ENCODE measurements around the gene KCNIP4.

Gene KCNIP4

GRCh38 chr4:21879187-21879586 lies 69.4 kb downstream of the KCNIP4 start:
- no peaks in the 10 kb centered on the region for H3K27me3 ChIP-seq (ENCODE audit: insufficient read depth, poor library complexity, severe bottlenecking)
- no peak overlapping the region for H3K27ac ChIP-seq (replicated peaks)
- TF ChIP-seq, protein P1, sequence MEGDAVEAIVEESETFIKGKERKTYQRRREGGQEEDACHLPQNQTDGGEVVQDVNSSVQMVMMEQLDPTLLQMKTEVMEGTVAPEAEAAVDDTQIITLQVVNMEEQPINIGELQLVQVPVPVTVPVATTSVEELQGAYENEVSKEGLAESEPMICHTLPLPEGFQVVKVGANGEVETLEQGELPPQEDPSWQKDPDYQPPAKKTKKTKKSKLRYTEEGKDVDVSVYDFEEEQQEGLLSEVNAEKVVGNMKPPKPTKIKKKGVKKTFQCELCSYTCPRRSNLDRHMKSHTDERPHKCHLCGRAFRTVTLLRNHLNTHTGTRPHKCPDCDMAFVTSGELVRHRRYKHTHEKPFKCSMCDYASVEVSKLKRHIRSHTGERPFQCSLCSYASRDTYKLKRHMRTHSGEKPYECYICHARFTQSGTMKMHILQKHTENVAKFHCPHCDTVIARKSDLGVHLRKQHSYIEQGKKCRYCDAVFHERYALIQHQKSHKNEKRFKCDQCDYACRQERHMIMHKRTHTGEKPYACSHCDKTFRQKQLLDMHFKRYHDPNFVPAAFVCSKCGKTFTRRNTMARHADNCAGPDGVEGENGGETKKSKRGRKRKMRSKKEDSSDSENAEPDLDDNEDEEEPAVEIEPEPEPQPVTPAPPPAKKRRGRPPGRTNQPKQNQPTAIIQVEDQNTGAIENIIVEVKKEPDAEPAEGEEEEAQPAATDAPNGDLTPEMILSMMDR (IDR thresholded peaks at IDR 0.05; ENCODE audit: insufficient read depth, low read length): no peak
- no peak for TF ChIP-seq REST (IDR thresholded peaks at IDR 0.05; ENCODE audit: insufficient replicate concordance, low read depth)
- TF ChIP-seq POLR2AphosphoS5 (IDR thresholded peaks at IDR 0.05; ENCODE audit: low read depth): no peak
- TF ChIP-seq SPI1 (IDR thresholded peaks at IDR 0.05; ENCODE audit: borderline replicate concordance, low read depth): no peak
- no peak for TF ChIP-seq GABPA (IDR thresholded peaks at IDR 0.05; ENCODE audit: low read depth)
- DNase-seq (ENCODE audit: low read depth in 1 of 2, low spot score in 1 of 2): no peak
- H3K4me3 ChIP-seq (replicated peaks; ENCODE audit: insufficient read depth, low read length): no peak overlapping the region

DNA sequence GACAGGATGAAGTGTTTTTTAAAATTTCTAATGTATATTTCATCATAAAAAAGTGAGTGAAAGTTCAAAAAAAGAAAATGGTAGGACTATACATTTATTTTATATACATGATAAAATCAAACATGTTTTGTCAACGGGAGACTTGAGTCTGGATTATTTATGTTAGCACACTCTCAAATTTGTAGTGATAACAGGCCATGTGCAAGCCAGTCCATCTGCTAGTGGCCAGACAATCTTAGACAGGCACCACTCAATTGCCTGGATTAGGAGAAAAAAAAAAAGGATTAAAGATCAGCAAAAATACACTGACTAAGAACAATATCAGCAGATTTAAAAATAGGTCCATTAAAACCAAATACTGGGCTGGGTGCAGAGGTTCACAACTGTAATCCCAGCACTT lies 71.9 kb downstream of the KCNIP4 start:
- Histone ChIP-seq H3K27ac (replicated peaks) (no peak overlapping the region), H3K4me3 (replicated peaks; ENCODE audit: insufficient read depth, low read length) (no peak overlapping the region), H3K27me3 (ENCODE audit: insufficient read depth, poor library complexity, severe bottlenecking) (no peaks in the 10 kb centered on the region)
- no peak for DNase-seq (ENCODE audit: low read depth in 1 of 2, low spot score in 1 of 2)
- no peak for TF ChIP-seq REST (IDR thresholded peaks at IDR 0.05; ENCODE audit: insufficient replicate concordance, low read depth)
- TF ChIP-seq, protein P1 (IDR thresholded peaks at IDR 0.05; ENCODE audit: insufficient read depth, low read length): no peak
- TF ChIP-seq GABPA (IDR thresholded peaks at IDR 0.05; ENCODE audit: low read depth): no peak
- no peak for TF ChIP-seq POLR2AphosphoS5 (IDR thresholded peaks at IDR 0.05; ENCODE audit: low read depth)
- no peak for TF ChIP-seq SPI1 (IDR thresholded peaks at IDR 0.05; ENCODE audit: borderline replicate concordance, low read depth)

DNA sequence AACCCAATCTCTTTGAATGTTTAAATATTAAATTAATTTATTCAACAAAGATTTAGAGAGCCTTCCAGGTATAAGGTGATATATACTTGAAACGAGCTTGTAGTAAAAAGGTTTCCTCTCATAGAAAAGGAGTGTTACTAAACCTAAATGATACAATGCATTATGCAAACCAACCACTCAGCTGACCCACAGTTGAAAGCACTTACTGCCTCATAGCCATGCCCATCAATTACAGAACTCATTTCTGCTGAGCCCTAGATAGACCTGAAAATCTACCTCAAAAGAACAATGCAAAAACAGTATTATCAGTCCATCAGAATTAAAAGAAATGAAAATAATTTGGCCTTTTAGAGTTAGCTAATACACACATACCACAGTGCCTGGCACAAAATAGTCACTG lies 75.4 kb downstream of the KCNIP4 start:
- Histone ChIP-seq H3K4me3 (replicated peaks; ENCODE audit: insufficient read depth, low read length) (no peak overlapping the region), H3K27me3 (ENCODE audit: insufficient read depth, poor library complexity, severe bottlenecking) (no peaks in the 10 kb centered on the region), H3K27ac (replicated peaks) (no peak overlapping the region)
- TF ChIP-seq, protein P1 (IDR thresholded peaks at IDR 0.05; ENCODE audit: insufficient read depth, low read length): no peak
- no peak for TF ChIP-seq POLR2AphosphoS5 (IDR thresholded peaks at IDR 0.05; ENCODE audit: low read depth)
- no peak for TF ChIP-seq GABPA (IDR thresholded peaks at IDR 0.05; ENCODE audit: low read depth)
- no peak for TF ChIP-seq REST (IDR thresholded peaks at IDR 0.05; ENCODE audit: insufficient replicate concordance, low read depth)
- TF ChIP-seq SPI1 (IDR thresholded peaks at IDR 0.05; ENCODE audit: borderline replicate concordance, low read depth): no peak
- DNase-seq (ENCODE audit: low read depth in 1 of 2, low spot score in 1 of 2): no peak

Measured in HL-60 (cell line).